ENCODE measurements around the gene NKIRAS2. TPM values are rescaled to one million over a fixed set of nuclear protein-coding genes. Genes with fewer than 3 reads are reported as not detected.

NKIRAS2 gene
- polyA plus RNA-seq, 1 of the 3 experiments (the other 2 are of a cell fraction) = 91.8 TPM

GRCh38 chr17:42025191-42025579 lies 5.3 kb downstream of the NKIRAS2 start:
- Histone ChIP-seq H3K4me2 (peak overlapping the region; percentile 41; the same call in 1 of the 2 replicates), H4K20me1 (ENCODE audit: insufficient read depth) (no peaks in the 10 kb centered on the region), H3K4me3 (ENCODE audit: low read depth in 2 of 2, low read length in 1 of 2) (peak overlapping the region in 1 of 2 experiments; percentile 18; a peak in 1 of 4 replicates), H3K27ac (ENCODE audit: low read depth in 2 of 2, low read length in 1 of 2) (peak overlapping the region; percentile 29 to 52), H3K9ac (no peak overlapping the region), H3K27me3 (ENCODE audit: insufficient read depth) (no peaks in the 10 kb centered on the region), H3K9me3 (no peaks in the 10 kb centered on the region), H3F3A (replicated peaks; ENCODE audit: insufficient read depth) (peaks cover 27% of the 10 kb centered on the region), H3K9me2 (no peaks in the 10 kb centered on the region), H3K79me2 (ENCODE audit: insufficient read depth) (peaks cover 19% of the 10 kb centered on the region), H2AFZ (ENCODE audit: low read depth) (no peak overlapping the region), H3K36me3 (replicated peaks in 1 of 2; ENCODE audit: control insufficient read depth in 1 of 2, insufficient read depth in 2 of 2, low read length in 1 of 2) (peaks cover 18 to 24% of the 10 kb centered on the region in 2 experiments), H3K4me1 (ENCODE audit: control insufficient read depth in 1 of 2, insufficient read depth in 2 of 2, low read depth in 1 of 2, low read length in 1 of 2) (peaks cover 7 to 11% of the 10 kb centered on the region in 2 experiments; a peak in 2 of 4 replicates)
- TF ChIP-seq MXI1 (IDR thresholded peaks at IDR 0.05; ENCODE audit: low read depth, low read length) = no peak
- no peak for TF ChIP-seq FOSL2 (IDR thresholded peaks at IDR 0.05; ENCODE audit: borderline replicate concordance, low read depth)
- TF ChIP-seq GABPA (IDR thresholded peaks at IDR 0.05; ENCODE audit: low read depth) = no peak
- no peak for TF ChIP-seq MAX (IDR thresholded peaks at IDR 0.05; ENCODE audit: low read depth)
- no peak for TF ChIP-seq MEF2A (IDR thresholded peaks at IDR 0.05; ENCODE audit: borderline replicate concordance, low read depth)
- no peak for TF ChIP-seq SIN3A (IDR thresholded peaks at IDR 0.05; ENCODE audit: borderline replicate concordance, low read depth, low read length)
- no peak for TF ChIP-seq FOXM1 (IDR thresholded peaks at IDR 0.05; ENCODE audit: low read depth)
- no peak for TF ChIP-seq POLR2AphosphoS5 (IDR thresholded peaks at IDR 0.05; ENCODE audit: low read depth, low read length)
- TF ChIP-seq RCOR1 (IDR thresholded peaks at IDR 0.05; ENCODE audit: low read length) = no peak
- no peak for TF ChIP-seq CTCF (IDR thresholded peaks at IDR 0.05)
- no peak for TF ChIP-seq RFX5 (IDR thresholded peaks at IDR 0.05; ENCODE audit: low read length)
- TF ChIP-seq JUND (IDR thresholded peaks at IDR 0.05) = no peak
- no peak for TF ChIP-seq RXRA (IDR thresholded peaks at IDR 0.05; ENCODE audit: borderline replicate concordance, low read depth)
- TF ChIP-seq ELF1 (IDR thresholded peaks at IDR 0.05) = no peak
- no peak for TF ChIP-seq NFIC (IDR thresholded peaks at IDR 0.05; ENCODE audit: borderline replicate concordance)
- TF ChIP-seq SMC3 (IDR thresholded peaks at IDR 0.05; ENCODE audit: low read depth, low read length) = no peak
- no peak for TF ChIP-seq TEAD4 (IDR thresholded peaks at IDR 0.05; ENCODE audit: borderline replicate concordance, insufficient read depth)
- WGBS (ENCODE audit: low lambda C conversion rate) = 64% methylated on average over 8 of the region's 8 CpGs
- DNase-seq = no peak
- POLR2A ChIA-PET = no interaction called here
- CTCF ChIA-PET = interaction anchor here (0.6 to 17.3 kb wide), 26 partner anchors 9 to 357 kb away, joined by 3 to 496 read pairs (median 6); partner anchors contain the start of genes C17orf113, DHX58, HSPB9 and KAT2A

- no peaks in the 10 kb centered on the region for H3K9me3 ChIP-seq
- CTCF ChIA-PET = interaction anchor here (0.6 to 17.3 kb wide), 17 partner anchors 8 to 296 kb away, joined by 3 to 496 read pairs (median 6); partner anchors contain the start of genes DHX58, HSPB9, KAT2A and ZNF385C
- no peak for DNase-seq
- no peaks in the 10 kb centered on the region for H3K9me2 ChIP-seq
- H3K4me1 ChIP-seq (ENCODE audit: control insufficient read depth in 1 of 2, insufficient read depth in 2 of 2, low read depth in 1 of 2, low read length in 1 of 2) = peaks cover 7 to 10% of the 10 kb centered on the region in 2 experiments; a peak in 2 of 4 replicates
- WGBS (ENCODE audit: low lambda C conversion rate) = 87% methylated on average over 3 of the region's 3 CpGs
- no peak overlapping the region for H3K27ac ChIP-seq (ENCODE audit: low read depth in 2 of 2, low read length in 1 of 2)
- no peaks in the 10 kb centered on the region for H3K27me3 ChIP-seq (ENCODE audit: insufficient read depth)
- POLR2A ChIA-PET = interaction anchor here (0.7 kb wide), 1 partner anchor 9 kb away, joined by 5 read pairs; the partner anchor contains the start of gene DNAJC7
- peaks cover 18 to 24% of the 10 kb centered on the region in 2 experiments for H3K36me3 ChIP-seq (replicated peaks in 1 of 2; ENCODE audit: control insufficient read depth in 1 of 2, insufficient read depth in 2 of 2, low read length in 1 of 2)
- no peak overlapping the region for H2AFZ ChIP-seq (ENCODE audit: low read depth)
- peaks cover 27% of the 10 kb centered on the region for H3F3A ChIP-seq (replicated peaks; ENCODE audit: insufficient read depth)
- no peak overlapping the region for H3K4me3 ChIP-seq (ENCODE audit: low read depth in 2 of 2, low read length in 1 of 2)
- H3K4me2 ChIP-seq = no peak overlapping the region
- no peak overlapping the region for H3K9ac ChIP-seq
- H3K79me2 ChIP-seq (ENCODE audit: insufficient read depth) = peaks cover 12% of the 10 kb centered on the region
- H4K20me1 ChIP-seq (ENCODE audit: insufficient read depth) = no peaks in the 10 kb centered on the region
- TF ChIP-seq TCF12 (IDR thresholded peaks at IDR 0.05) (no peak), PBX3 (IDR thresholded peaks at IDR 0.05) (no peak), RXRA (IDR thresholded peaks at IDR 0.05; ENCODE audit: borderline replicate concordance, low read depth) (no peak), SMC3 (IDR thresholded peaks at IDR 0.05; ENCODE audit: low read depth, low read length) (no peak), ELF1 (IDR thresholded peaks at IDR 0.05) (no peak), MEF2A (IDR thresholded peaks at IDR 0.05; ENCODE audit: borderline replicate concordance, low read depth) (no peak), USF1 (IDR thresholded peaks at IDR 0.05; ENCODE audit: borderline replicate concordance, low read depth) (no peak), IRF3 (IDR thresholded peaks at IDR 0.05; ENCODE audit: low read depth, low read length) (no peak), SIN3A (IDR thresholded peaks at IDR 0.05; ENCODE audit: borderline replicate concordance, low read depth, low read length) (no peak), FOXM1 (IDR thresholded peaks at IDR 0.05; ENCODE audit: low read depth) (no peak)
Measured at GRCh38 chr17:42025936-42026335, 6.0 kb downstream of the NKIRAS2 start.

All from SK-N-SH (cell line).